Fibroblast of skin of left quadriceps (primary cell): Measurements from ENCODE around the gene SPATC1L.
"Not testable (repeated sequence)": the region's sequence is repeated elsewhere in the genome, so short reads cannot be mapped to it uniquely, and the experiment has no call there.

Source experiments
- DNase-seq, 2 experiments: peaks; one replicate each; pipeline ENCODE4 v3.0.0-alpha.2; 2013; ENCODE audit warnings: low read depth in 2 of 2

Gene SPATC1L

DNA sequence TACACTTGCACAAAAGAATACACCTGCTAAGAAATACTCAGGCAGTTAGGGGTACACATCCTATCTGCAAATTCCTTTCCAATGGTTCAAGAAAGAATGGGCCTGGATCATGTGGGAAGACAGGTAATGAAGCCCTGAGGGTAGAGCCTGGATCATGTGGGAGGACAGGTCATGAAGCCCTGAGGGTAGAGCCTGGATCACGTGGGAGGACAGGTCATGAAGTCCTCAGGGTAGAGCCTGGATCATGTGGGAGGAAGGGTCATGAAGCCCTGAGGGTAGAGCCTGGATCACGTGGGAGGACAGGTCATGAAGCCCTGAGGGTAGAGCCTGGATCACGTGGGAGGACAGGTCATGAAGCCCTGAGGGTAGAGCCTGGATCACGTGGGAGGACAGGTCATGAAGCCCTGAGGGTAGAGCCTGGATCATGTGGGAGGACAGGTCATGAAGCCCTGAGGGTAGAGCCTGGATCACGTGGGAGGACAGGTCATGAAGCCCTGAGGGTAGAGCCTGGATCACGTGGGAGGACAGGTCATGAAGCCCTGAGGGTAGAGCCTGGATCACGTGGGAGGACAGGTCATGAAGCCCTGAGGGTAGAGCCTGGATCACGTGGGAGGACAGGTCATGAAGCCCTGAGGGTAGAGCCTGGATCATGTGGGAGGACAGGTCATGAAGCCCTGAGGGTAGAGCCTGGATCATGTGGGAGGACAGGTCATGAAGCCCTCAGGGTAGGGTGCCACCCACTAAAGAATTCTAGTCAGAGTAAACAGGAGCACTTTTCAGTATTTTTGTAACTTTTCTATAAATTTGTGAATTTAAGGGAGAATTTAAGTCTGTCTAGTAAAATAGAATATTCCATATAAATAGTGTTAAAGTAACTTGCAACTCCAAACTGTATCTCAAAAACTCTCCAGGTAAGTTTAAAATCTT is 16.9 kb upstream of the SPATC1L start:
- DNase-seq = not testable (repeated sequence)

DNA sequence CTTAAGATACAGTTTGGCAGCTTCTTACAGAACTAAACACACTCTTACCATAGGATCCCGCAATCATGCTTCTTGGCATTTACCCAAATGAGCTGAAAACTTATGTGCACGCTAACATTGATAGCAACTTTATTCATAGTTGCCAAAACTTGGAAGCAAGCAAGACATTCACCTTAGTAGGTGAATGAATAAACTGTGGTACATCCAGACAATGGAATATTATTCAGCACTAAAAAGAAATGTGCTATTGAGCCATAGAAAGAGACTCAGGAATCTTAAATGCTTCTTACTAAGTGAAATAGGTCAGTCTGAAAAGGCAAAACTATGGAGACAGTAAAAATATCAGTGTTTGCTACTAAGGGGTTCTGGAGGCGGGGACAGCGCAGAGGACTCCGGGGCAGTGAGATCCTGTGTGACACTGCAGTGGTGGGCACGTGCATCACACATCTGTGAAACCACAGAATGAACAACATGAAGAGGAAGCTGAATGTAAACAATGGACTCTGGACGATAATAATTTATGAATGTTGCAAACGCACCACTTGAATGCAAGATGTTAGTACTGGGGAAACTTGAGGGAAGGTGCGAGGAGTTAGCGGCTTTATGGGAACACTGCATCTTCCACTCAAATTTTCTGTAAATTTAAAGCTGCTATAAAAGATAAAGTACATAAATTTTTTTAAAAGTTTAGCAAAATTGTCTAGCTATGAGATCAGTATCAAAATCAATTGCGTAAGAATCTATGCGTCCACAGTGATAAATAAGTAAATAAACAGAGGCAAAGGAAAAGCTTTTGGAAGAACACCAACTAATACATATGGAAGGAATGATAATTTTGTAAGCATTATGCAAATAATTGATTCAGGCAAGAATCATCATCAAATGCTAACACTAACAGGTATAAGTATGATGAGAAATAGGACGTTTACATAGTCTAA is 15.4 kb upstream of the SPATC1L start:
- DNase-seq = no peak

DNA sequence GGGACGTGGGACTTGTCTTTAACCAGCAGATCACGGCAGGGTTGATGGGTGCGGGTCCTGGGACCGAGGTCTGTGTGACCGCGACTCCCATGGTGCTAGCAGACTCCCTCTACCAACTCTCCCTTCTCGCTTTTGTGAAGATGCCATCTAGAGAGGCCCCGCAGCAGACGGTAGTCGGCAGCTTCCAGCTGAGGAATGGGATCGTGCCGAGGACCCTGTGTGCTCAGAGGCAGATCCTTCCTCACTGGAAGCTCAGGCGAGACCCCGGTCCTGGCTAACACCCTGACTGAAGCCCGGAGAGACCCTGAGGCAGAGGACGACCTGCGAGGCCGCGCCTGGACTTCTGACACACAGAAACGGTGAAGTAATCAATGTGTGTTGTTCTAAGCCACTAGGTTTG is 12.5 kb upstream of the SPATC1L start:
- no peak for DNase-seq

DNA sequence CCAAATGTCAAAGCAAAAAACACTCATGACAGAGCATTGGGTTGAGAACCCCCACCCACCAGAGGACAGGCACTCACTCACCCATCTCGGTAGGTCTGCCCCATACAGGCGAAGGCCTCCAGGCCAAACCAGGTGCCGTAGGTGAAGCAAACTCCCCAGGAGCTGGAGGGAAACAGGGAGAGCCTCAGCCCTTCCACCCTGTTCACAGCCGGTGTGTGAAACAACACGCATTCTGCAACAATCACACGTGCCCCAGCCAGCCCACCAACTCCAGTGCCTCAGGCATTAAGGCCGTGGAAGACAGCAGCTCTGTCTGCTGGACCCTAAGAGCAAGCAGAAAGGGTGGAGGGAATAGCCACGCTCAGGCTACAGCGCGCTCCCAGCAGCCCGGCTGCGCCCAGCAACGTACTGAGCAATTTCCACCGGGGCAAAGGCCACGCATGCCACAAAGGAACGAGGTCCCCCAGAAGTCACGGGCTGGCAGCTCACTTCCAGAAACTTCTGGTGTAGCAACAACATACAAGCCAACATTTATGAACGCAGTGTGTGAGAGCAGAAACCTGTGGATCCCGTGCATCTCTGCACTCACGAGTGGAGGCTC is 11.4 kb upstream of the SPATC1L start:
- no peak for DNase-seq

DNA sequence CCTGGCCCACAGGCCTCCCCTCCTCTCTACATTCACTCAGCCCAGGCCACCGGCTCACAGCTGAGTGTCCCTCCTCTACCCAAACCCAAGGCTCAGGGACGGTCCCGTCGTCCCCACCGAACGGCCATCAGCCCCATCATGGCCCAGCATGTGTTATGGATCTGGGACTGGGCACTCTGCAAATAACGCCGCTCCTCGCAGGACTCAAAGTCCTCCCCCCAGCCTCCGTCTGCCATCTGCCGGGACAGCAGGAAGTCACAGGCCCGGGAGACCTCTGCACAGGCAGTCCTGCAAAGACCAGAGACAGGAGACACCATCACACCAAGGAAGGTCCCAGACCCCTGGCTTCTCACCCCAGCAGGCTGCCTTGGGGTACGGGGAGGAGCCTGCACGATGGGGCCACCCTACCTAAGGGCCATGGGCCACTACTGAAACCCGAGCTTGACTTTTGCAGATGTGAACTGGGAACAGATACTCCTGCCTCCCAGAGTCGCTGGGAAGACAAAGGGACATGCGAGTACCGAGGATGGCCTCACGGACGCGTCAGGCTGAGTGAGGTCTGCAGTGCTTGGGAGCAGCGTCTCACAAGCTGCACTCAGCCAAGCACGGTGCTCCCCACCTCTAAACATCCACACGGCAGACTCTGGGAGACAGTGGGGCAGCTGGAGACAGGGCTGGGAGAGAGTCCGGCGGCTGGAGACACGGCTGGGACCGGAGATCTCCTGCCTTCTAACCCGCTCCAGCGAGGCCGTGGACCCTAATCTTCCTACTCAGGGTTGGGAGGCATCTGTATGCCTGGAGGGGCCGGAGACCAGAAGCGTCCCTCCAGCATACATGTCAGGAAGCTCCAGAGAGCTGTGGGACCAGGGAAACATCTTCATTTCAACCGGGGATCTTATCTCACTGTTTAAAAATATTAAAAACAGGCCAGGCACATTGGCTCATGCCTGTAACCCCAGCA is 10.4 kb upstream of the SPATC1L start:
- DNase-seq = no peak

DNA sequence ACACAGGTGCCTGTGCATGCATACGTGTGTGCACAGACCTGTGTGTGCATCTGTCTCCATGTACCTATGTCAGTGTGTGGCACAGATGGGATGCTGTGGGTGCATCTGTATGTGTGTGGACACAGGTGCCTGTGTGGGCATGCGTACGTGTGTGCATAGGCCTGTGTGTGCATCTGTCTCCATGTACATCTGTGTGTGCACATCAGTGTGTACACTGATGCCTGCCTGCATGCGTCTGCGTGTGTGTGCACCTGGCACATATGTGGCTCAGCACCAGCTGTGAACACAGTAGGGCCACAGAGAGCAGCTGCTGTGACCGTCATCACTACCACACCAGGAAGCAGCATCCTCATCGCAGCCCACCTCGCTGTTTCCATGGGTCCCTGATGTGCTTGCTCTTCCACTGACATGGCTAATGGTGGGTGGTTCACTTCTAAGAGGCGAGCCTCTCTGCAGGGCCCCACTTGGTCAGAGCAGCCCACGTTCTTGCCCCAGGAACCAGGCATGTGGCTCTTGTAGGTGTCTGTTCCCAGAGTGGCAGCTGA is 9.6 kb upstream of the SPATC1L start:
- no peak for DNase-seq

DNA sequence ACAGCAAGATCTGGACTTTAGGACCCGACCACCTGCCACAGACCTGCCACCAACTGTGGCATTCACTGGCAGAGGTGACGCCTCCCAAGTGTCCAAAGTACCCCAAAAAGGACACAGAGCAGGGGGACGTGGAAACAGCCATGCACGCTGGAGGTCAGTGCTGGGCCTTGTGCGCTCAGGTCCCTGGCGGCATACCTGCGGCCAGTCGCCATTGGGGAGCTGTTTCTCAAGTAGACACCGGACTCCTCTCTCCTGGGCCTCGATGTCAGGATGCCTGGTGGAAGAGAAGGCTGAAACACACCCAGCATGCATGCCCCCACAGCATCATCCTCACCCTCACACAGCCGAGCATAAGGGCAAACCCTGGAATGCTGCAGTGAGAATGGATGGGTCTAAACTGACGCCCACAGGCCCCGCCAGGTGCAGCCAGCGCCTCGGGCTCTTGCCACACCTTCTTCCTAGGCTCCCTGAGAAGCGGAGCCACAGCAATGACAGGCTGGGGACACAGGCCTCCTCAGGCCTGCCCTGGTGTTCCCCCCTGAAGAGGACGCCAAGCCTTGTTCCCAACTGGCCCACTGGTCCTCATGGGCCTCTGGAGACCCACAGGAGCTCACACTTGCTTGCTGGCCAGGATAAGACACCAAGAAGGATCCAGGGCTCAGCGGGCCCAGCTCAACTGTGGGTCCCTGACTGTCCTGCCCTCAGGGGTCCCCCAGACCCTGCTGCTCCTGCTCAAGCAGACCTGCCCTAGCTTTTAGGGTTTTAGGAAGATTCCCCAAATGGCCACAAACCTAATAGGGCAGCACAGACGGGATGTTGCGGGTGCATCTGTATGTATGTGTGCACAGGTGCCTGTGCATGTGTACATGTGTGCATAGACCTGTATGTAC is 7.7 kb upstream of the SPATC1L start:
- no peak for DNase-seq

DNA sequence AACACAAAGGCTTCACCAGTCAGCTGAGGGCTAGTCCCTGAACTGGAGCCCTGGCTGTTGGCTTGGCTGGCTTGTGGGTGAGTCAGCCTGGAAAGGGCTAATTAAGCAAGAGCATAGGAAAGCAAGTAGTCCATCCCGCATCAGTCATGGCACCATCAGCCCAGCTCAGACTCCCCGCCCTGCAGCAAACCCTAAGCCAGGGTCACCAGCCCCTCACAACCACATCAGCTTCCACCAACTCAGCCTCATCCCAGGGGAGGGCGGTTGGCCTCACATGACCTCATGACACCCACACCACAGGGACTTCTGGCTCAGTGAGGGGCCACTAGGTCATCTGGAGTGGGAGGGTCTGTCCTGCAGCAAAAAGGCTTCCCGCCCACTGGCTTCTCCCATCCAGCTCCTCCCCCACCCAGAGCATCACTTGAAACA is 7.0 kb upstream of the SPATC1L start:
- peak in 1 of 2 experiments; percentile 24 for DNase-seq

DNA sequence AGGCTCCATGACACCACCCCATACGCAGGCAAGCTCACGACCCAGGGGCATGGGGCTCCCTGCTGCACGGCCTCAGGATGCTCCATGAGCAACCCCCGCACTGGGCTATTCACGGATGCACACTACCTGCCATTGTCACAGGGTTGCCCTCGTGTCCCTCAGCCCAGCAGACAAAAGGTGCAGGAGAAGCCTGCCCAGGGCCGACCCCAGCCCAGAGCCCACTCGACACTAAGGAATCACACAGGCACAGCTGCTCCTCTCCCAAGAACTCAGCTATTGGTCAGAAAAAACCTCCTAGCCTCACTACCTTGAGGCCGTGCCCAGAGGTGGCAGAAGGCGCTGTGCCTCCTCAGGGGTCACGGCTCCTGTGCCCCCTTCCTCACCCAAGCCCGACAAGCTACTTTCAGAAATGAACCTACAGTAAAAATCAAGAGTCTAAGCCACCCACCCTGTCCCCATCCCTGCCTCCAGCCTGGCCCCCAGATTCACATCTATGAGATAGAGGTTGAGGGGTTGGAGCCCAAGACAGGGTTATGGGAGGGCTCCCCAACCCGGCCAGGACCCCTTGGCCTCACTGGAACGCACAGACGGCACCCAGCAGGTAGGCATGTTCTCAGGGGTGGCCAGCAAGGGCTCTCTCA is 6.4 kb upstream of the SPATC1L start:
- no peak for DNase-seq

DNA sequence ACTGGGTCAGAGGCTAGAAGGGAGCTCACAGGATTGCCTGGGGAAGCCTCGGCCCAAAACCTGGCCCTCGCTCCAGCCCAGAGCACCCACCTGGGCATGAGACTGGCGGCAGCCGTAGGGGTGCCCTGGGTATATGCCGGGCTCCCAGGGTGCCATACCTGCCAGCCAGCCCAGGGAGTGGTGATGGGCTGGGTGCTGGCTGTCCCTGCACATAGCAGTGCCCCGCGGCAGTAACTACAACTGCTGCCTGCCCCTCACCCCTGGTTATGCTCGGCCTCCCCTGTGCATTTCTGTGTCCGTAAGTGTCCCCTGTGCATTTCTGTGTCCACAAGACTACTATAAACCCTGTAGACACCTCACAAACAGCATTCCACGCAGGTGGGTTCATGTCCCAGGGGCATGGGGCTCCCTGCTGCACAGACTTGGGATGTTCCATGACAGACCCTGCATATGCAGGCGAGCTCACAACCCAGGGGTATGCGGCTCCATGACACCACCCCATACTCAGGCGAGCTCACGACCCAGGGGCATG is 5.8 kb upstream of the SPATC1L start:
- no peak for DNase-seq

DNA sequence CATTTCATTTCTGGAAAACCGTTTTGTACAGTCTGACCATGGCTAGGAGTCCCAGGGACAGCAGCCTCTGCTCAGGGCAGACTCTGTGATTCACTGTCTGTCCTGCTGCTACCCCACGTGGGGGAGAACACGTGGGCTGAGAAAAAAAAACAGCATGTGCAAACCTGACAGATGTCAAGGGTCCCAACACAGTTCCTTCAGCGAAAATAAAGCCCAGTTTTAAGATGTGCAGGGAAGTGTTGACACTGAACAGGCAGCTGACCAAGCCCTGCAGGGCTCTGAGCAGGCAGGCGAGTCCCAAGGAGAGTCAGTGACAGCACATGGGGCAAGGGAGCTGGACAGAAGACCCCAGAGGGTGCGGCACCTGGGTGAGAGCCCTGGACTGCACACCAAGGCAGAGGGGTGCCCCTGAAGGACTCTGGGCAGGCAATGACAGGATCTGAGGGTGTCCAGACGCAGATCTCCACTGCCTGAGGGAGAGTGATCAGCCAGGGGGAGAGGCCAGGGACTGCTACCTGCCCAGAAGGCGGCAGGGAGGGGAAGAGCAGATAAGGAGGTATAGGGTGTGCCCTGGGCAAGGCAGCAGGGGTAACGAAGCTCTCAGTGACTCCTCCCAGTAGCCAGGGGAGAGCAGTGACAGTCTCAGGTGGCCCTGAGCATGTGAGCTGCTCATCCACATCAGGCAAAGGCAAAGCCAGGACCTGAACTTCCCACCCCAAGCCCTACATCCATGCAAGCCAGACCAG is 5.1 kb upstream of the SPATC1L start:
- DNase-seq = no peak

DNA sequence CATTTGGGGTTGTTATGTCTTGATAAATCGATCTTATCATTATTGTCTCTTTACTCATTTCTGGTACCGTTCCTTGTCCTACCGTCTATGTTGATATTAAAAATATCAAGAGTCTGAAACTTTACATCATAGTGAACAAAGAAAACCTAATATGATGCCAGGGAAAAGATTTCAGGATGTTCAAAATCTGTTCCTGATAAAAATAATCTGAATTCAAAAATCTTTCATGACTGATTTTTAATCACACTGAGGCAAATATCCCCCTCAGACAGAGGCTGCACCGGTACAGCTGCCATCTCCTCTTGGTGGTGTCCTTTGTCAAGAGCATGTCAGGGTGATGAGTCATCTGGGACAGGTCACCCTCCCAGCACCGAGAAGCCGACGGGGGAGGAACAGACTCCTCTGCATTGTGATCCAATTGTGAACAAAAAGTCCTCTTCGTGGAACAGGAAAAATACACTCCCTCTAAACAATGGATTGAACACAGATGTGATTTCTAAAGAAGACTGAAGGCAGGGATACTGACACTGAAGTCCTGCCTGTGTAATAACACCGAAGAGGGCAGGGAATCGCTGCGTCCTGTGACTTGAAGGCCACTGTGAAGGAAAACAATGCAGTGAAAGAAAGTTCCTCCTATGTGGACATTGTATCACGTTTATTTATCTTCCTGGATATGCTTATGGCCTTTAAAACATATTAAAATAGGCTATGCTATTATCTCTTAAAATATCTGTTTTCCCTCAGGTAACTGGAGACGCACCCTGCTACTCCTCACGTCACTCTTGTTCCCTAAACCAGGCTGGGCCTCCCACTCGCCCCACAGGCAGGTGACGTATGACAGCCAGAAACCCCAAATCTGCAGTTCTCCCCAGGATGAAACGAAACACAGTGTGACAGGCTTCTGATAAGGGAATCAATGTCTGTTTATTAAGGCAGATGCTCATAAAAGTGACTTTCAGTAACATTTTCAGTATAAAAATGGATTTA is 4.3 kb upstream of the SPATC1L start:
- no peak for DNase-seq

DNA sequence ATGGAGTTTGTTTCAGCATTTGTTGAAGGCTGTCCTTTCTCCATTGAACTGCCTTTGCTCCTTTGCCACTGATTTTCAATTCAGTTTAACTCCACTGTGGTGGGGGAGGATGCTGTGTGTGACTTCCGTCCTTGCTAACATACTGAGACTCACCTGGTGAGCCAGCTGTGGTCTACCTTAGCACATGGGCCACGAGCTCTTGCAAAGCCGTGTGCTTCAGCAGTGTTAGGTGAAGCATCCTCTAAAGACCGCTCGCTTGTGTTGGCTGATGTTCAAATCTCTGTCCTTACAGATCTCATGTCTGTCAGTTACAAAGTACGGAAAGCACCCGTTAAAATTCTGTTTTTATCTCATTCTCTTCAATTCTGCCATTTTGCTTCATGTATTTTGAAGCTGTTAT is 3.6 kb upstream of the SPATC1L start:
- no peak for DNase-seq

DNA sequence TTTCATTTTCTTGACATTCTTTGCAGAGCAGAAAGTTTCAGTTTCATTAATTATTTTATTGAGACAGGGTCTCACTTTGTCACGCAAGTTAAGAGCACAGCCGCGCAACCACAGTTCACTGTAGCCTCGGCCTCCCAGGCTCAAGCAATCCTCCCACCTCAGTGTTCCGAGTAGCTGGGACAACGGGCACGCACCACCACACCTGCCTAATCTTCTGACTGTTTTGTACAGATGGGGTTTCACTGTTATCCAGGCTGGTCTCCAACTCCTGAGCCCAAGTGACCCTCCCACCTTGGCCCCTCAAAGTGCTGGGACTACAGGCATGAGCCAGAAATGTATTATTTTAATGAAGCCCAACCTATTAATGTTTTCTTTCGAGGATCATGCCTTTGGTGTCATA is 3.0 kb upstream of the SPATC1L start:
- no peak for DNase-seq

DNA sequence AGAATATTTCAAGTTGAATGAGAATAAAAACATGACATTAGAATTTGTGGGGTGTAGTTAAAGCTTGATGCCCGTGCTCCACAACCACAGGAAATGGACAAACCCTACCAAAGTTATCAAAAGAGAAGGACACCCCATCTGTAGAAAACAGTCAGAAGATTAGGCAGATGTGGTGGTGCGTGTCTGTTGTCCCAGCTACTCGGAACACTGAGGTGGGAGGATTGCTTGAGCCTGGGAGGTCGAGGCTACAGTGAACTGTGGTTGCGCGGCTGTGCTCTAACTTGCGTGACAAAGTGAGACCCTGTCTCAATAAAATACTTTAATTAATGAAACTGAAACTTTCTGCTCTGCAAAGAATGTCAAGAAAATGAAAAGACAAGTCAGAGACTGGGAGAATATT is 1.5 kb upstream of the SPATC1L start:
- no peak for DNase-seq

DNA sequence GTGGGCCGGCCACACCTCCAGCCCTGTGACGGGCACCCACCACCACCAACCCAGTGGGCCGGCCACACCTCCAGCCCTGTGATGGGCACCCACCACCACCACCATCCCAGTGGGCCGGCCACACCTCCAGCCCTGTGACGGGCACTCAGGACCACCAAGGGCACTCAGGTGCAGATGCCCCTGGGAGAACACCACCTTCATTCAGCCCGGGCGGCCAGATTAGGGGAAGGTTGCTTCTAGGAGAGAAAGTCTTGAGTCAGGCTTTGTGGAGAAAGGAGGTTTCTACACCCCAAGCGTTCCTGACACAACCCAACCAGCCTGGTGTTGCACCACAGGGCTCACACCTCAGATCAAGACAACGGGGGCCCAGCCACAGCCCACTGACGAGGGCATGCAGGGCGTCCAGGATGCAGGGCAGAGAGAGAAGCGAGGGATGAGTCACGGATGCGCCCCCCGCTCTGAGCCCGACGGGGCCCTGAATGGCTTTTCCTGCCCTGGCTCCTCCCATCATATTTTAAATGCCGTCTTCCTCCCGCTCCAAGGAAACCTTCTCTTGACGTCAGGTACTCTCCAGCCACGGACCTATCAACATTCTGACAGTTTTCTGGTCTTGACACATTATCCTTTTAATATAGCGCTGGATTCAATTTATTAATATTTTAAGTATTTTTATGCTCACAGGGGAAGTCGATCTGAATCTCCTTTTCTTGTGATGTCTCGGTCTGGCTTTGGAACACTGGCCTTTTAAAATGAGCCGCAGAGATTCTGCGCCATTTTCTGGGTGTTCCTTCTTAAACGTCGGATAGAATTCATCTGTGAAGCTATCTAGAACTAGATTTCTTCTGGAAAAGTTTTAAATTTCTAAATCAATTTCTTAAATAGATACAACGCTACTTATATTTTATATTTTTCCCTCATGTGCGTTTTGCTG is 631 bp upstream of the SPATC1L start:
- DNase-seq = peak; percentile 78 to 79
